HPDE6-E6E7 (cell line): Measurements from ENCODE around the gene GPR135.
A peak's percentile ranks its signal among the peaks of the same experiment; 100 is the strongest.
"Not testable (repeated sequence)": the region's sequence is repeated elsewhere in the genome, so short reads cannot be mapped to it uniquely, and the experiment has no call there.

Experiments
- DNase-seq: peaks from one replicate; pipeline ENCODE4 v3.0.0; 2011; ENCODE audit warnings: missing footprints; ENCODE audit errors: extremely low spot score

Gene GPR135

GRCh38 chr14:59475709-59476108 is 10.5 kb upstream of the GPR135 start:
- DNase-seq: no peak

GRCh38 chr14:59474172-59474571 is 9.0 kb upstream of the GPR135 start:
- no peak for DNase-seq

- no peak for DNase-seq
These were observed 479 bp downstream of the GPR135 start for GRCh38 chr14:59464486-59465315.

- no peak for DNase-seq
These were observed 1.2 kb downstream of the GPR135 start for GRCh38 chr14:59463787-59464485.

GRCh38 chr14:59461891-59462290 is 3.3 kb downstream of the GPR135 start:
- no peak for DNase-seq

- no peak for DNase-seq
These were observed 4.8 kb downstream of the GPR135 start for GRCh38 chr14:59460378-59460777.

- DNase-seq: no peak
These were observed 6.7 kb downstream of the GPR135 start for GRCh38 chr14:59458486-59458885.

GRCh38 chr14:59455411-59455810 is 9.8 kb downstream of the GPR135 start:
- DNase-seq: no peak

- DNase-seq: peak; percentile 39
These were observed 11.0 kb downstream of the GPR135 start for GRCh38 chr14:59454139-59454538.

- DNase-seq: no peak
These were observed 13.3 kb downstream of the GPR135 start for GRCh38 chr14:59451849-59452248.

- DNase-seq: no peak
These were observed 14.5 kb downstream of the GPR135 start for GRCh38 chr14:59450716-59451115.

- DNase-seq: not testable (repeated sequence)
These were observed 16.5 kb downstream of the GPR135 start for GRCh38 chr14:59448673-59449072.

- no peak for DNase-seq
These were observed 25.8 kb downstream of the GPR135 start for GRCh38 chr14:59439256-59439965.

GRCh38 chr14:59438195-59438647 is 27.0 kb downstream of the GPR135 start:
- no peak for DNase-seq

GRCh38 chr14:59435987-59436386 is 29.2 kb downstream of the GPR135 start:
- DNase-seq: no peak

- no peak for DNase-seq
These were observed 30.1 kb downstream of the GPR135 start for GRCh38 chr14:59435101-59435500.

- no peak for DNase-seq
These were observed 35.4 kb downstream of the GPR135 start for GRCh38 chr14:59429790-59430189.

- no peak for DNase-seq
These were observed 36.6 kb downstream of the GPR135 start for GRCh38 chr14:59428581-59429012.

- DNase-seq: no peak
These were observed 37.3 kb downstream of the GPR135 start for GRCh38 chr14:59427653-59428580.

GRCh38 chr14:59425322-59425935 is 39.8 kb downstream of the GPR135 start:
- DNase-seq: no peak
